SK-N-SH treated with all-trans-retinoic acid at 6 μM for 48 hours (cell line): ENCODE measurements around the gene CASTOR1.

Experiments used
- ATAC-seq: fragments of 200-7000 bp; cut with Tn5 transposase; 3 replicates; pipeline ENCODE4 v1.9.1; 2020; ENCODE audit warnings: mild to moderate bottlenecking, moderate library complexity
- ARNTL ChIP-seq: fragments of 450-650 bp; formaldehyde crosslinking; IDR thresholded peaks from 2 replicates; pipeline ENCODE4 v1.5.0; 2020; ENCODE audit warnings: low read depth, mild to moderate bottlenecking, moderate library complexity, borderline replicate concordance
- BACH2 ChIP-seq: fragments of 250-450 bp; sonication (Bioruptor Pico); IDR thresholded peaks from 2 replicates; pipeline ENCODE4 v1.9.0; 2021; ENCODE audit warnings: mild to moderate bottlenecking, borderline replicate concordance
- CREB5 ChIP-seq: fragments of 250-450 bp; sonication (Bioruptor Pico); IDR thresholded peaks from 2 replicates; pipeline ENCODE4 v1.5.1; 2020; ENCODE audit warnings: low read depth, mild to moderate bottlenecking, moderate library complexity
- CSRNP3 ChIP-seq: fragments of 250-450 bp; sonication (Bioruptor Pico); IDR thresholded peaks from 2 replicates; pipeline ENCODE4 v1.5.1; 2021; ENCODE audit warnings: mild to moderate bottlenecking, moderate library complexity
- ESRRG ChIP-seq: fragments of 250-450 bp; sonication (Bioruptor Pico); IDR thresholded peaks from 2 replicates; pipeline ENCODE4 v1.6.1; 2021; ENCODE audit warnings: mild to moderate bottlenecking
- OSR1 ChIP-seq: fragments of 250-450 bp; sonication (Bioruptor Pico); IDR thresholded peaks from 2 replicates; pipeline ENCODE4 v1.8.0; 2022; ENCODE audit warnings: moderate library complexity, mild to moderate bottlenecking, inconsistent platforms
- PATZ1 ChIP-seq: fragments of 250-450 bp; sonication (Bioruptor Pico); IDR thresholded peaks from 2 replicates; pipeline ENCODE4 v1.8.0; 2020; ENCODE audit warnings: mild to moderate bottlenecking, moderate library complexity, borderline replicate concordance
- POU6F1 ChIP-seq: fragments of 250-450 bp; sonication (Bioruptor Pico); IDR thresholded peaks from 2 replicates; pipeline ENCODE4 v1.8.0; 2021; ENCODE audit warnings: low read depth, mild to moderate bottlenecking, moderate library complexity, borderline replicate concordance
- PPARA ChIP-seq: fragments of 250-450 bp; sonication (Bioruptor Pico); IDR thresholded peaks from 2 replicates; pipeline ENCODE4 v1.5.0; 2020; ENCODE audit warnings: mild to moderate bottlenecking, borderline replicate concordance
- SNAI2 ChIP-seq: fragments of 250-450 bp; sonication (Bioruptor Pico); IDR thresholded peaks from 2 replicates; pipeline ENCODE4 v1.5.0; 2020; ENCODE audit warnings: mild to moderate bottlenecking, moderate library complexity
- TCF4 ChIP-seq: fragments of 250-450 bp; sonication (Bioruptor Pico); IDR thresholded peaks from 2 replicates; pipeline ENCODE4 v1.8.0; 2021; ENCODE audit warnings: mild to moderate bottlenecking, moderate library complexity, borderline replicate concordance
- TOX ChIP-seq: fragments of 250-450 bp; sonication (Bioruptor Pico); IDR thresholded peaks from 2 replicates; pipeline ENCODE4 v1.8.0; 2021; ENCODE audit warnings: mild to moderate bottlenecking, moderate library complexity, borderline replicate concordance
- TSHZ2 ChIP-seq: fragments of 250-450 bp; sonication (Bioruptor Pico); IDR thresholded peaks from 2 replicates; pipeline ENCODE4 v1.5.0; 2020; ENCODE audit warnings: mild to moderate bottlenecking, moderate library complexity
- ZC3H10 ChIP-seq: fragments of 250-450 bp; sonication (Bioruptor Pico); IDR thresholded peaks from 2 replicates; pipeline ENCODE4 v1.5.1; 2021; ENCODE audit warnings: mild to moderate bottlenecking, moderate library complexity
- ZFP3 ChIP-seq: fragments of 250-450 bp; sonication (Bioruptor Pico); IDR thresholded peaks from 2 replicates; pipeline ENCODE4 v1.5.0; 2020; ENCODE audit warnings: mild to moderate bottlenecking, moderate library complexity
- ZFP30 ChIP-seq: fragments of 450-650 bp; formaldehyde crosslinking; IDR thresholded peaks from 2 replicates; pipeline ENCODE4 v1.5.0; 2022; ENCODE audit warnings: mild to moderate bottlenecking, moderate library complexity
- ZNF565 ChIP-seq: fragments of 450-650 bp; formaldehyde crosslinking; conservative IDR thresholded peaks from 2 replicates; pipeline ENCODE4 v1.5.0; 2020; ENCODE audit warnings: low read depth, mild to moderate bottlenecking, moderate library complexity
- ZNF70 ChIP-seq: fragments of 450-650 bp; formaldehyde crosslinking; IDR thresholded peaks from 2 replicates; pipeline ENCODE4 v1.5.0; 2020; ENCODE audit warnings: mild to moderate bottlenecking, moderate library complexity
- ZNF8 ChIP-seq: fragments of 450-650 bp; formaldehyde crosslinking; IDR thresholded peaks from 2 replicates; pipeline ENCODE4 v1.5.0; 2020; ENCODE audit warnings: mild to moderate bottlenecking, moderate library complexity

The CASTOR1 gene

GRCh38 chr22:30240541-30241417 is 48.5 kb downstream of the CASTOR1 start (continued):
- TF ChIP-seq CREB5 (CRISPR knock-in tag), result no peak
- TF ChIP-seq CSRNP3 (CRISPR knock-in tag), result no peak
- TF ChIP-seq TOX (CRISPR knock-in tag), result no peak
- TF ChIP-seq BACH2 (CRISPR knock-in tag), result no peak

- no peak for ATAC-seq
- TF ChIP-seq SNAI2 (no peak), TSHZ2 (CRISPR knock-in tag) (no peak), ZC3H10 (no peak), ZNF8 (no peak), PPARA (CRISPR knock-in tag) (no peak), ZNF70 (CRISPR knock-in tag) (no peak), OSR1 (CRISPR knock-in tag) (no peak)
These were observed 49.6 kb downstream of the CASTOR1 start for GRCh38 chr22:30239488-30240405.

- ATAC-seq, result no peak
- TF ChIP-seq POU6F1 (no peak), CREB5 (CRISPR knock-in tag) (no peak), PATZ1 (CRISPR knock-in tag) (no peak), CSRNP3 (CRISPR knock-in tag) (no peak), TOX (CRISPR knock-in tag) (no peak), ZFP3 (no peak), ZNF565 (CRISPR knock-in tag) (no peak), TCF4 (no peak), ESRRG (no peak), PPARA (CRISPR knock-in tag) (no peak), ZNF70 (CRISPR knock-in tag) (no peak), ARNTL (no peak), ZC3H10 (no peak), ZFP30 (no peak)
These were observed 50.4 kb downstream of the CASTOR1 start for GRCh38 chr22:30238661-30239487.
